K562 (cell line): Measurements from ENCODE around the gene CHST12. TPM values are rescaled to one million over a fixed set of nuclear protein-coding genes. Genes with fewer than 3 reads are reported as not detected.
"Not testable (repeated sequence)": the region's sequence is repeated elsewhere in the genome, so short reads cannot be mapped to it uniquely, and the experiment has no call there.

ENCODE experiments used
- ATAC-seq: fragments of 200-7000 bp; cut with Tn5 transposase; 3 replicates; pipeline ENCODE4 v1.9.1; 2020; ENCODE audit warnings: moderate library complexity
- BruUV-seq: library from RNA; stranded (reverse); fragments of 400-500 nt; replicated peaks from 2 replicates; lab custom pipeline; 2021; lab: Mats Ljungman, UMichigan
- CTCF ChIA-PET: fragments of 300-600 bp; formaldehyde crosslinking; extraction: SDS; loops from one replicate; lab custom pipeline; 2021; ENCODE audit warnings: low intra/inter-chr PET ratio; lab: Yijun Ruan, JAX
- POLR2A ChIA-PET: fragments of 300-600, 350-650 bp; sonication (Branson Sonifier 250); formaldehyde crosslinking; extraction: SDS; loops from one replicate; lab custom pipeline; 2021; ENCODE audit warnings: antibody characterized with exemption, inconsistent platforms; lab: Yijun Ruan, JAX
- DNase-seq, 4 experiments: peaks; one replicate each; pipeline versions ENCODE4 v3.0.0 to v3.0.0-alpha.2; 2011 to 2018; ENCODE audit warnings: low spot score in 3 of 4, mixed read lengths in 3 of 4; ENCODE audit errors: extremely low read depth in 1 of 4
- FAIRE-seq: peaks from 2 replicates; lab custom pipeline; 2011; peaks lifted over from hg19 to GRCh38; lab: Jason Lieb, UNC
- H2AFZ ChIP-seq: 2 replicates; pipeline ENCODE4 v1.6.0; 2011; ENCODE audit warnings: low read depth, low read length, control low read depth, inconsistent platforms
- H3K27ac ChIP-seq: fragments of 200-600 bp; 3 replicates; pipeline ENCODE4 v1.8.0; 2011; ENCODE audit warnings: low read depth, mild to moderate bottlenecking, control low read depth, inconsistent platforms, low read length, moderate library complexity, mixed read lengths; ENCODE audit errors: extremely low read depth
- H3K27me3 ChIP-seq, 2 experiments: fragments of 300-600 bp in 1 of 2; 2 replicates in 1 of 2; 3 replicates in 1 of 2; pipeline versions ENCODE4 v1.6.0 to v1.8.0; 2011; ENCODE audit warnings: inconsistent platforms in 2 of 2, low read length in 2 of 2, mild to moderate bottlenecking in 1 of 2, mixed read lengths in 1 of 2, moderate library complexity in 1 of 2; ENCODE audit not compliant: control insufficient read depth in 2 of 2, insufficient read depth in 2 of 2
- H3K36me3 ChIP-seq: fragments of 300-600 bp; 3 replicates; pipeline ENCODE4 v1.8.0; 2011; ENCODE audit warnings: mild to moderate bottlenecking, low read length, inconsistent platforms; ENCODE audit not compliant: control insufficient read depth, insufficient read depth
- H3K4me1 ChIP-seq, 2 experiments: fragments of 200-600 bp in 1 of 2; replicated peaks in 1 of 2; 2 replicates in 1 of 2; 3 replicates in 1 of 2; pipeline versions ENCODE4 v1.5.1 to v1.8.0; 2011; ENCODE audit warnings: inconsistent platforms in 2 of 2, low read length in 2 of 2, mild to moderate bottlenecking in 1 of 2, mixed read lengths in 1 of 2, moderate library complexity in 1 of 2; ENCODE audit not compliant: control insufficient read depth in 2 of 2, insufficient read depth in 2 of 2
- H3K4me2 ChIP-seq: 2 replicates; pipeline ENCODE4 v1.6.1; 2011; ENCODE audit warnings: low read length, control low read depth, inconsistent platforms, mixed read lengths; ENCODE audit not compliant: insufficient read depth
- H3K4me3 ChIP-seq: fragments of 200-600 bp; sonication (generic), shearing (Covaris generic); 2 replicates; pipeline ENCODE4 v1.5.1; 2016; ENCODE audit warnings: control low read depth, inconsistent platforms
- H3K79me2 ChIP-seq: fragments of 200-600 bp; 3 replicates; pipeline ENCODE4 v1.8.0; 2011; ENCODE audit warnings: low read length, inconsistent platforms; ENCODE audit not compliant: control insufficient read depth, insufficient read depth
- H3K9ac ChIP-seq, 2 experiments: 2 replicates each; pipeline versions ENCODE4 v1.6.0 to v1.6.1; 2011; ENCODE audit warnings: low read depth in 2 of 2, low read length in 2 of 2, control low read depth in 1 of 2, inconsistent platforms in 1 of 2, mild to moderate bottlenecking in 1 of 2, mixed read lengths in 1 of 2; ENCODE audit not compliant: insufficient read depth in 1 of 2
- H3K9me1 ChIP-seq: one replicate; pipeline ENCODE4 v1.6.0; 2011; ENCODE audit warnings: inconsistent platforms, mild to moderate bottlenecking, low read length, moderate library complexity; ENCODE audit not compliant: control insufficient read depth, insufficient read depth
- H3K9me3 ChIP-seq: replicated peaks from 2 replicates; pipeline ENCODE4 v1.5.1; 2011; ENCODE audit warnings: low read depth, low read length, inconsistent platforms; ENCODE audit not compliant: control insufficient read depth, insufficient read depth
- H4K20me1 ChIP-seq: replicated peaks from 2 replicates; pipeline ENCODE4 v1.6.1; 2011; ENCODE audit warnings: low read length, inconsistent platforms, mixed read lengths; ENCODE audit not compliant: control insufficient read depth, insufficient read depth
- BCL6 ChIP-seq: fragments of 250-450 bp; sonication (Bioruptor Pico); IDR thresholded peaks from 2 replicates; pipeline ENCODE4 v1.4.0; 2020
- CTCFL ChIP-seq: IDR thresholded peaks from 2 replicates; pipeline ENCODE4 v1.6.1; 2011; ENCODE audit warnings: borderline replicate concordance, low read depth, mild to moderate bottlenecking, moderate library complexity, low read length; ENCODE audit not compliant: insufficient read depth, poor library complexity, severe bottlenecking
- GABPA ChIP-seq: fragments of 200-800 bp; sonication (Bioruptor generic); conservative IDR thresholded peaks from 2 replicates; pipeline ENCODE4 v1.6.1; 2016; ENCODE audit warnings: low read depth, missing genetic modification characterization, missing compliant biosample characterization
- GTF2E2 ChIP-seq: fragments of 200-800 bp; sonication (Bioruptor generic); IDR thresholded peaks from 2 replicates; pipeline ENCODE4 v1.6.1; 2016; ENCODE audit warnings: missing genetic modification characterization, missing compliant biosample characterization
- KAT2B ChIP-seq: IDR thresholded peaks from one replicate; pipeline ENCODE4 v1.6.1; 2012; ENCODE audit warnings: low read depth, mild to moderate bottlenecking, control low read depth, inconsistent platforms, low read length, moderate library complexity
- KHSRP ChIP-seq: fragments of 450-650 bp; IDR thresholded peaks from 2 replicates; pipeline ENCODE4 v1.6.1; 2017
- MLLT1 ChIP-seq, 2 experiments: fragments of 450-650 bp; IDR thresholded peaks; 2 replicates each; pipeline ENCODE4 v1.6.1; 2016
- PHTF2 ChIP-seq: fragments of 250-450 bp; sonication (Bioruptor Pico); IDR thresholded peaks from 2 replicates; pipeline ENCODE4 v1.5.0; 2021; ENCODE audit warnings: mild to moderate bottlenecking
- PML ChIP-seq: IDR thresholded peaks from 2 replicates; pipeline ENCODE4 v1.6.1; 2012; ENCODE audit warnings: low read length, inconsistent platforms
- POLR3A ChIP-seq: IDR thresholded peaks from 2 replicates; pipeline ENCODE4 v1.6.1; 2011; ENCODE audit warnings: borderline replicate concordance, mild to moderate bottlenecking, moderate library complexity; ENCODE audit not compliant: insufficient read length, insufficient read depth; ENCODE audit errors: extremely low read depth
- RBM14 ChIP-seq: fragments of 200-400 bp; formaldehyde crosslinking; IDR thresholded peaks from 2 replicates; pipeline ENCODE4 v1.6.1; 2018; ENCODE audit warnings: low read depth, mild to moderate bottlenecking, low read length, moderate library complexity, borderline replicate concordance; ENCODE audit not compliant: insufficient read depth
- ZNF121 ChIP-seq: sonication (generic); formaldehyde crosslinking; conservative IDR thresholded peaks from 2 replicates; pipeline ENCODE4 v1.8.0; 2022; ENCODE audit warnings: missing genetic modification reagents
- WGBS: fragments of 100-300 bp; shearing (Covaris generic); methylation state at CpG from one replicate; pipeline ENCODE4 v1.1.6; 2016; ENCODE audit warnings: low coverage, mixed read lengths; ENCODE audit not compliant: insufficient coverage; ENCODE audit errors: missing lambda C conversion rate; 5-methylcytosine and 5-hydroxymethylcytosine counted together
- in situ Hi-C: fragments of 300-500 bp; cut with MboI; formaldehyde crosslinking; loops from 4 replicates; pipeline ENCODE4 v1.15.0; 2018; ENCODE audit warnings: inconsistent platforms, mixed read lengths
- intact Hi-C: fragments of 100-400 bp; cut with micrococcal nuclease; formaldehyde crosslinking; loops from 2 replicates; pipeline ENCODE4 v1.14.2; 2022
- polyA plus RNA-seq, 8 experiments: library from polyadenylated mRNA; depleted of rRNA in 4 of 8; stranded (reverse) in 5 of 8; unstranded in 3 of 8; fragments of >200 nt; fragmentation: Nextera tagmentation in 2 of 8; fragmentation: Illumina TruSeq in 1 of 8; extraction: Ambion mirVana in 2 of 8; extraction: Trizol in 1 of 8; gene quantifications; 2 replicates each; pipeline versions ENCODE4 v1.2.1 to v1.2.3, GENCODE V29; 2011 to 2014; ENCODE audit warnings: inconsistent platforms in 1 of 8, missing spikeins in 1 of 8
- total RNA-seq, 7 experiments: library from RNA; depleted of rRNA in 6 of 7; stranded (reverse); fragments of >200 nt in 6 of 7; fragmentation: Illumina TruSeq in 2 of 7; extraction: Trizol in 2 of 7; gene quantifications; 2 replicates each; pipeline versions ENCODE4 v1.2.1 to v1.2.3, GENCODE V29; 2011 to 2021; ENCODE audit warnings: low replicate concordance in 1 of 7

Gene CHST12
- total and polyA plus RNA-seq, 9 of the 15 experiments (the other 6 are each of a cell fraction or from before 2014, with no cell fraction given), result 0.18 to 19.8 (median 3.6) TPM

GRCh38 chr7:2417178-2417577 lies 13.8 kb downstream of the CHST12 start:
- H3K9me3 ChIP-seq, FAIRE-seq: not testable (repeated sequence)
- peak; percentile 76 for TF ChIP-seq ZNF121 (CRISPR knock-in tag)
- TF ChIP-seq, all 486 proteins: peak for 1; not testable (repeated sequence) for 485
- H3K4me2 ChIP-seq, H3K27me3 ChIP-seq, H2AFZ ChIP-seq, H3K4me3 ChIP-seq, H4K20me1 ChIP-seq, H3K9ac ChIP-seq, H3K36me3 ChIP-seq, ATAC-seq, intact Hi-C loops, BruUV-seq, H3K9me1 ChIP-seq, DNase-seq, CTCF ChIA-PET, H3K27ac ChIP-seq, in situ Hi-C loops: not testable (repeated sequence)
- WGBS, result no CpG with 5 or more reads among the region's 3 CpGs
- Histone ChIP-seq H3K79me2 (peaks cover 12% of the 10 kb centered on the region; the same call in 1 of the 3 replicates), H3K4me1 (peaks cover 18 to 19% of the 10 kb centered on the region in 2 experiments; a peak in 4 of 5 replicates)
- POLR2A ChIA-PET, result interaction anchor here (1.0 to 1.2 kb wide), 2 partner anchors 21 to 32 kb away, joined by 3 to 5 read pairs; no protein-coding TSS in a partner anchor

- DNase-seq, result no peak
- Histone ChIP-seq H3K4me1 (peaks cover 9 to 19% of the 10 kb centered on the region in 2 experiments; a peak in 4 of 5 replicates), H3K4me3 (no peak overlapping the region), H3K9me3 (no peaks in the 10 kb centered on the region), H3K36me3 (no peaks in the 10 kb centered on the region), H4K20me1 (no peaks in the 10 kb centered on the region), H3K27me3 (no peaks in the 10 kb centered on the region), H3K79me2 (peaks cover 5% of the 10 kb centered on the region; the same call in 1 of the 3 replicates), H3K27ac (no peak overlapping the region), H3K4me2 (no peak overlapping the region), H3K9ac (peak overlapping the region in 1 of 2 experiments; percentile 37; a peak in 1 of 4 replicates), H2AFZ (no peak overlapping the region), H3K9me1 (no peaks in the 10 kb centered on the region)
- intact Hi-C loops, result no loop called here
- in situ Hi-C loops, result no loop called here
- POLR2A ChIA-PET, result interaction anchor here (1.2 kb wide), 1 partner anchor 20 kb away, joined by 5 read pairs; no protein-coding TSS in a partner anchor
- CTCF ChIA-PET, result no interaction called here
- FAIRE-seq, result no peak
- no TSS peak for BruUV-seq
- 79% methylated on average over 15 of the region's 15 CpGs for WGBS
- no peak for ATAC-seq
- no peak for TF ChIP-seq KAT2B
- TF ChIP-seq CTCFL, result no peak
- TF ChIP-seq POLR3A, result no peak
- no peak for TF ChIP-seq KHSRP
- TF ChIP-seq PML, result no peak
- TF ChIP-seq MLLT1 (IDR thresholded peaks at IDR 0.05), result no peak
- TF ChIP-seq RBM14, result no peak
- TF ChIP-seq BCL6 (CRISPR knock-in tag), result no peak
- TF ChIP-seq GABPA (tag), result no peak
- no peak for TF ChIP-seq GTF2E2 (tag)
- TF ChIP-seq PHTF2 (CRISPR knock-in tag), result no peak
Measured at GRCh38 chr7:2417981-2418481, 14.6 kb downstream of the CHST12 start.
